Putamen (tissue), 1 donor: ENCODE data around the gene PRDM11.

Experiments
- DNase-seq: peaks from one replicate; pipeline ENCODE4 v3.0.0-alpha.2; 2016; ENCODE audit warnings: low spot score

PRDM11 gene

GRCh38 chr11:45212566-45213315, 66.3 kb downstream of the PRDM11 start:
- no peak for DNase-seq

DNA sequence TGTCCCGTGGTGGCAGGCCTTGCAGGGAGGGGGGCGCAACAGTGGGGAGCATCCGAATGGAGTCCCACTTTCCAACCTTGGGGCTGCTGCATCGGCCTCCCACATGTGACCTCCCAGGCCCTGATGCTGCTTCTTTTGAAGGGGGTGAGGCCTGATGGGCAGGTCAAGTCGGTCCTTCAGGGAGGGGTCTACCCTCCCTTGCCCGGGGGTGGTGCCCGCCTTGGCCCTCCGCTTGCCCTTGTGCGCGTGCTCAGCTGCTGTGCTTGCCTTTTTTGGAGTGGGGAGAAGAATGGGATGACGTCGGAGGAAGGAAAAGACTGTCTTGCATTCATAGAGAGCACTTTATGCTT, 66.9 kb downstream of the PRDM11 start:
- DNase-seq, result no peak

GRCh38 chr11:45213717-45214116, 67.3 kb downstream of the PRDM11 start:
- DNase-seq, result no peak

GRCh38 chr11:45215098-45215865, 68.8 kb downstream of the PRDM11 start:
- DNase-seq, result no peak

GRCh38 chr11:45216031-45216430, 69.6 kb downstream of the PRDM11 start:
- DNase-seq, result no peak

DNA sequence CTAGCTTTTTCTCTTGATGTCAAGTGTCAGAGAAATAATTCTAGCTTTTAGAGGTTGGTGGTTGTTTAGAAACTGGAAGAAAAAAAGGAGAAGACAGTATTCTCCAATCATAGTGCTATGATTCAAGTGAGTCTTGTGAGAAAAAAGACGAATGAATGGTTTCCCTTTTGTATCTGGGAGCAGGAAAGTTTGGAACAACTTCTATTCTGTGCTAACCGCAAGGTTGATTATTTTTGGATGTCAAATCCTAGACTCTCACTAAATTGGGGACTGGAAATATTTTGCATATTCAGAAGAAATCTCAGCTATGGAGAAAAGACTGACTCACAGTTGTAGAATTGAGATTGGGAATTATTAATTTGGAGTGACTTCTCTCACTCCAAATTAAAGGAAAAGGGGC, 70.5 kb downstream of the PRDM11 start:
- DNase-seq, result no peak

GRCh38 chr11:45217991-45218390, 71.6 kb downstream of the PRDM11 start:
- DNase-seq, result no peak

DNA sequence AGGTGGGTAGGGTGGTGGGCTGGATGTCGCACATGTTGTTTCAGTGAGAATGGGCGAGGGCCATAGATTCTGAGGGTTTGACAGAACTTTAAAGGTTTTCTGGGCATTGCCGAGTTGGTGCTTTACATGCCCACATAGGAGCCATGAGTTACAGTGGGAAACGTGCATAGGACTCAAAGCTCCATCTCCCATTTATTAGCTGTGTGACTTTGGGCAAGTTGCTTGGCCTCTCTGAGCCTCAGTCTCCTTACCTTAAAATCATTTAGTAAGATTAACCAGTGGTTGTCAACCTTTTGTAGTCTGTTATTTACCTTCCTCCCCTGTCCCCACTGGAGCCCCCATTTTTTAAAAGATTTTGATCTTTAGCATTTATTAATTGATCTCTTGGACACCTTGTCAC, 72.3 kb downstream of the PRDM11 start:
- no peak for DNase-seq

DNA sequence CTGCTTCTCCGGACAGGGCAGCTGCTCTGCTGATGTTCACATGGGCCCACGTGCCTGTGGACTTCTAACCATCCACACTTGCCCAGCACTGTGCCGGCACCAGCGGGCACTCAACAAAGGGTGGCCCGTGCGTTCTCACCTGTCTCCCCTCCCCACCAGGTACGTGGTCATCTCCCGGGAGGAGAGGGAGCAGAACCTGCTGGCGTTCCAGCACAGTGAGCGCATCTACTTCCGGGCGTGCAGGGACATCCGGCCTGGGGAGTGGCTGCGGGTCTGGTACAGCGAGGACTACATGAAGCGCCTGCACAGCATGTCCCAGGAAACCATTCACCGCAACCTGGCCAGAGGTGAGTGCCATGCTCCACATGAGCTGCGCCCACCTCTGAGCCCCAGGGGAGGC, 73.0 kb downstream of the PRDM11 start:
- no peak for DNase-seq

- DNase-seq, result no peak
These were observed 77.1 kb downstream of the PRDM11 start for GRCh38 chr11:45223496-45223895.

DNA sequence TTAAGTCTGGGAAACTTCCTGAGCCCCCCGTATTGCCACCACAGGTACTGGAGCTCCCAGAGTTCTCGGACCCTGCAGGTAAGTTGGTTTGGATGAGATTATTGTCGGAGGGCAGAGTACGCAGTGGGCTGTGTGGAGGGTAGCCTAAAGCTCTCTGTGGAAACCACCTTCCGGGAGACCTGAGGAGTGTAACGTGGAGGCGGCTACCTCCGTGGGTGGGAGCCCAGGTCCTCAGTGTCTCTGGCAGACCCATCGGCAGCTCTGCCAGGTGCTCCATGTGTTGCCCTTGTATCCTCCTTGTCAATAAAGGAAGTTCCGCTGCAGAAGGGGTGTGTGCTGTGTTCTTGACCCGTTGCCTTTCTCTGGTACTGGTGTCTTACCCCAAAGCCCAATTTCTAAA, 78.3 kb downstream of the PRDM11 start:
- DNase-seq, result no peak

GRCh38 chr11:45225277-45225676, 78.8 kb downstream of the PRDM11 start:
- no peak for DNase-seq

GRCh38 chr11:45225961-45226871, 79.8 kb downstream of the PRDM11 start:
- no peak for DNase-seq

DNA sequence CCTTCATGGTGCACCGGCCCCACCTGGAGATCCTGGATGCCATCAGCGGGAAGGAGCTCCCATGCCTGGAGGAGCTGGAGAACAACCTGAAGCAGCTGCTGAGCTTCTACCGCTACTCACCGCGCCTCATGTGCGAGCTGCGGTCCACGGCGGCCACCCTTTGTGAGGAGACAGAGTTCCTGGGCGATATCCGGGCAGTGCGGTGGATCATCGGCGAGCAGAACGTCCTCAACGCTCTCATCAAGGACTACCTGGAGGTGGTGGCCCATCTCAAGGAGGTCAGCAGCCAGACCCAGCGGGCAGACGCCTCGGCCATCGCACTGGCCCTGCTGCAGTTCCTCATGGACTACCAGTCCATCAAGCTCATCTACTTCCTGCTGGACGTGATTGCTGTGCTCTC, 80.5 kb downstream of the PRDM11 start:
- DNase-seq, result no peak

DNA sequence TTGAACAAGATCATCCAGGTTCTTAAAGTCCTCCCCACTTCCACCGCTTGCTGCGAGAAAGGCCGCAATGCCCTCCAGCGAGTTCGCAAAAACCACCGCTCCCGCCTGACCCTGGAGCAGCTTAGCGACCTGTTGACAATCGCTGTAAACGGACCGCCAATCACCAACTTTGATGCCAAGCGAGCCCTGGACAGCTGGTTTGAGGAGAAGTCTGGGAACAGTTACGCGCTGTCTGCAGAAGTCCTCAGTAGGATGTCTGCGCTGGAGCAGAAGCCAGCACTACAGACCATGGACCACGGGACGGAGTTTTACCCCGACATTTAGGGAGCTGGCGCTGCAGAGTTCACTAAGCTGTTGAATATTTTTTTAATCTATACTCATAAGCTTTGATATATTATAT, 81.4 kb downstream of the PRDM11 start:
- no peak for DNase-seq

GRCh38 chr11:45229401-45230020, 83.1 kb downstream of the PRDM11 start:
- DNase-seq, result no peak

- DNase-seq, result no peak
These were observed 86.1 kb downstream of the PRDM11 start for GRCh38 chr11:45232341-45233080.

DNA sequence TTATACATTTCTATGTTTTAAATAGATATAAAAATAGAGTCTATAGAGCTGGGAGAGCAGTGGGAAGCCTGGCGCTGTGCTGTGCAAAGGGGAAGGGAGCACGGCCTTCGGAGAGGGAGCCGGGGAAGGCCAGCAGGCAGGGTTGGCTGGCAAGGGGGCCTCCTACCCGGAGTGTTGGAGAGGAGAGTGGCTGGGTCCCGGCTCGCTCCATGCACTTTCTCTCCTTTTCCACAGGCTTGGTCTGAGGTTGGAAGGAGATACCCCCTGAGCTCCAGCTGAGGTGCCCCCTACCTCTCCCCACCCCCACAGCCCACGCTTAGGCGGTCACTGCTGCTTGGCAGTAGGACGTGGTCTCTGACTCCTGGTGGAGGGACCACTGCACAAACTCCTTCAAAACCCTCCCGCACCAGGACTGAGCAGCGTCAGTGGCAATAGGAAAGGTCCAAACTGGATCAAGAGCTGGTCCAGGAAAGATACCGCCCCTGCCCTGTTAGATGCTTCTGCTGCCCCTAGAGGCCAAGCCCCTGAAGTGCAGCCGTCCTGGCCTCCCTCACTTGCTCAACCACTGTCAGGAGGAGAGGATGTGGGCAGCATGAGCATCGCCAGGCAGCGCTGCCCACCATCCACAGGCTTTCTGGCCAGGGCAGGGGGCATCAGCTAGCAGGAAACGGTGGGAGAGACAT, 86.8 kb downstream of the PRDM11 start:
- peak; percentile 32 for DNase-seq

GRCh38 chr11:45233804-45234170, 87.3 kb downstream of the PRDM11 start:
- DNase-seq, result no peak

GRCh38 chr11:45234306-45235006, 88.0 kb downstream of the PRDM11 start:
- DNase-seq, result peak; percentile 54
